DND-41 (cell line): ENCODE data around the gene RIF1.

Experiments used
- ATAC-seq: fragments of 200-7000 bp; cut with Tn5 transposase; 3 replicates; pipeline ENCODE4 v1.9.1; 2021; ENCODE audit warnings: low read depth; ENCODE audit not compliant: insufficient read depth
- DNase-seq: peaks from one replicate; pipeline ENCODE4 v3.0.0-alpha.2; 2020
- H2AFZ ChIP-seq: 2 replicates; pipeline ENCODE4 v1.6.0; 2012; ENCODE audit warnings: low read depth, low read length
- H3K27ac ChIP-seq: 2 replicates; pipeline ENCODE4 v1.5.1; 2012; ENCODE audit warnings: low read length, inconsistent platforms
- H3K27me3 ChIP-seq: fragments of 200-600 bp; sonication (generic); 2 replicates; pipeline ENCODE4 v1.6.0; 2012; ENCODE audit warnings: low read length, mild to moderate bottlenecking, inconsistent platforms; ENCODE audit not compliant: insufficient read depth, poor library complexity
- H3K36me3 ChIP-seq: 2 replicates; pipeline ENCODE4 v1.5.1; 2012; ENCODE audit warnings: low read length, inconsistent platforms; ENCODE audit not compliant: insufficient read depth
- H3K4me1 ChIP-seq: 2 replicates; pipeline ENCODE4 v1.5.1; 2012; ENCODE audit warnings: mild to moderate bottlenecking, low read length; ENCODE audit not compliant: insufficient read depth
- H3K4me2 ChIP-seq: 2 replicates; pipeline ENCODE4 v1.6.0; 2012; ENCODE audit warnings: mild to moderate bottlenecking, moderate library complexity, low read length, inconsistent platforms; ENCODE audit not compliant: insufficient read depth
- H3K4me3 ChIP-seq, 2 experiments: fragments of 200-600 bp in 1 of 2; shearing (Covaris generic) in 1 of 2; 2 replicates each; pipeline ENCODE4 v1.5.1; 2012 to 2016; ENCODE audit warnings: inconsistent platforms in 2 of 2, low read length in 2 of 2, mild to moderate bottlenecking in 2 of 2, low read depth in 1 of 2, moderate library complexity in 1 of 2
- H3K79me2 ChIP-seq: 2 replicates; pipeline ENCODE4 v1.6.0; 2012; ENCODE audit warnings: low read length, inconsistent platforms; ENCODE audit not compliant: insufficient read depth
- H3K9ac ChIP-seq: 2 replicates; pipeline ENCODE4 v1.6.0; 2012; ENCODE audit warnings: low read depth, mild to moderate bottlenecking, inconsistent platforms, low read length, moderate library complexity
- H3K9me3 ChIP-seq: 2 replicates; pipeline ENCODE4 v1.5.1; 2012; ENCODE audit warnings: low read length, moderate library complexity, mild to moderate bottlenecking, inconsistent platforms; ENCODE audit not compliant: insufficient read depth, severe bottlenecking
- H4K20me1 ChIP-seq: 2 replicates; pipeline ENCODE4 v1.6.0; 2012; ENCODE audit warnings: low read length; ENCODE audit not compliant: insufficient read depth
- CTCF ChIP-seq: IDR thresholded peaks from 2 replicates; pipeline ENCODE4 v1.5.1; 2012; ENCODE audit warnings: borderline replicate concordance, low read length, moderate library complexity, mild to moderate bottlenecking; ENCODE audit not compliant: poor library complexity, severe bottlenecking; ENCODE audit errors: extremely low read depth
- EZH2 ChIP-seq: IDR thresholded peaks from 3 replicates; pipeline ENCODE4 v1.6.1; 2012; ENCODE audit warnings: borderline replicate concordance, low read depth, mild to moderate bottlenecking, moderate library complexity, low read length, inconsistent platforms; ENCODE audit not compliant: severe bottlenecking

Gene RIF1

GRCh38 chr2:151401149-151401548, 8.6 kb upstream of the RIF1 start:
- Histone ChIP-seq H3K36me3 (no peaks in the 10 kb centered on the region), H3K4me2 (no peak overlapping the region), H3K27ac (no peak overlapping the region), H3K79me2 (no peaks in the 10 kb centered on the region), H3K9me3 (no peaks in the 10 kb centered on the region), H3K27me3 (no peaks in the 10 kb centered on the region), H4K20me1 (no peaks in the 10 kb centered on the region), H2AFZ (no peak overlapping the region), H3K4me3 (no peak overlapping the region), H3K9ac (no peak overlapping the region), H3K4me1 (no peaks in the 10 kb centered on the region)
- DNase-seq (no peak), ATAC-seq (no peak)
- TF ChIP-seq CTCF (no peak), EZH2 (no peak)

DNA sequence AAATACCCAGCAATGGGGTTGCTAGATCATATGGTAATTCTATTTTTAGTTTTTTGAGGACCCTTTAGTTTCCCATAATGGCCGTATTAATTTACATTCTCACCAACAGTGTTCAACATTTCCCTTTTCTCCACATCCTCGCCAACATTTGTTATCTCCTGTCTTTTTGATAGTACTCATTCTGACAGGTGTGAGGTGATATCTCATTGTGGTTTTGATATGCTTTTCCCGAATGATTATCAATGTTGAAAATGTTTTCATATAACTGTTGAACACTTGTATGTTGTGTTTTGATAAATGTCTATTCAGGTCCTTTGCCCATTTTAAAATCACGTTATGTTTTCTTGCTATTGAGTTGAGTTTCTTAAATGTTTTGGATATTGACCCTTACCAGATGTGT, 5.8 kb upstream of the RIF1 start:
- H3K27ac ChIP-seq, result no peak overlapping the region
- no peaks in the 10 kb centered on the region for H3K36me3 ChIP-seq
- TF ChIP-seq CTCF (no peak), EZH2 (no peak)
- H3K4me3 ChIP-seq, result no peak overlapping the region
- no peak for DNase-seq
- no peaks in the 10 kb centered on the region for H3K27me3 ChIP-seq
- H3K4me2 ChIP-seq, result no peak overlapping the region
- H3K9ac ChIP-seq, result no peak overlapping the region
- H3K4me1 ChIP-seq, result peaks cover 2% of the 10 kb centered on the region; the same call in 1 of the 2 replicates
- no peaks in the 10 kb centered on the region for H3K9me3 ChIP-seq
- no peaks in the 10 kb centered on the region for H4K20me1 ChIP-seq
- H3K79me2 ChIP-seq, result no peaks in the 10 kb centered on the region
- ATAC-seq, result no peak
- H2AFZ ChIP-seq, result no peak overlapping the region

DNA sequence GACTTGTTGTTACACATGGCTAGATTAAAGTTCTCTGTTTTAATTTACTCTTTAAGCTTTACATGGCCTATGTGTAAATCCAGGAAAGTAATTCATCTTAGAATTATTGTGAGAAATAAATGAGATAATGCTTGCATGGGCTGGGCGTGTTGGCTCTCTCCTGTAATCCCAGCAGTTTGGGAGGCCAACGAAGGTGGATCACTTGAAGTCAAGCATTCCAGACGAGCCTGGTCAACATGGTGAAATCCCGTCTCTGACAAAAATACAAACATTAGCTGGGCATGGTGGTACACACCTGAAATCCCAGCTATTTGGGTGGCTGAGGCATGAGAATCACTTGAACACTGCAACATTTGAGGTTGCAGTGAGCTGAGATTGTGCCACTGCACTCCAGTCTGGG, 4.3 kb upstream of the RIF1 start:
- no peak for TF ChIP-seq CTCF
- no peak for TF ChIP-seq EZH2
- Histone ChIP-seq H3K9me3 (no peaks in the 10 kb centered on the region), H3K27me3 (no peaks in the 10 kb centered on the region), H4K20me1 (no peaks in the 10 kb centered on the region; the same call in 1 of the 2 replicates), H3K4me3 (no peak overlapping the region), H2AFZ (no peak overlapping the region), H3K79me2 (peaks cover 11% of the 10 kb centered on the region), H3K4me2 (no peak overlapping the region), H3K36me3 (peaks cover 4% of the 10 kb centered on the region; the same call in 1 of the 2 replicates), H3K27ac (no peak overlapping the region), H3K4me1 (peaks cover 9% of the 10 kb centered on the region), H3K9ac (no peak overlapping the region)
- ATAC-seq, result no peak
- no peak for DNase-seq

DNA sequence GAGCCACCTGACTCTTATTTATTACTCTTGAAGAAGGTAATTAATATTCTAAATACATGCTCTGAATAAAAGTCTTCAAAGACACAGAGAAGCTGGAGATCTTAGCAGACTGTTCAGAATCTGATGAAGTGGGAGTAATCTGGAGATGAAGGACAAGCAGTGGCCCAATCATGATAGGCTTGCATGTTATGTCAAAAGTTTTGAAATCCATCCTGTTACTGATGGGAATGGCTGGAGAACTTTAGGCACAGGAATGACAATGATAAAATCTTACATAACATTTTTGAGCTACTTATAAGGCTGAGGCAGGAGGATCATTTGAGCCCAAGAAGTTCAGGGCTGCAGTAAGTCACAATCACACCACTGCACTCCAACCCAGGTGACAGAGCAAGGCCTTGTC, 2.4 kb upstream of the RIF1 start:
- DNase-seq, result no peak
- Histone ChIP-seq H3K4me3 (no peak overlapping the region), H3K36me3 (peaks cover 12% of the 10 kb centered on the region), H3K27me3 (no peaks in the 10 kb centered on the region), H3K4me1 (peaks cover 24% of the 10 kb centered on the region), H3K9ac (no peak overlapping the region), H3K9me3 (no peaks in the 10 kb centered on the region), H2AFZ (no peak overlapping the region), H3K4me2 (no peak overlapping the region), H3K27ac (no peak overlapping the region), H3K79me2 (peaks cover 30% of the 10 kb centered on the region), H4K20me1 (peaks cover 8% of the 10 kb centered on the region)
- no peak for ATAC-seq
- TF ChIP-seq EZH2 (no peak), CTCF (no peak)
